ENCODE results near the gene FAM120C. TPM values are rescaled to one million over a fixed set of nuclear protein-coding genes. Genes with fewer than 3 reads are reported as not detected.

The FAM120C gene, protein sequence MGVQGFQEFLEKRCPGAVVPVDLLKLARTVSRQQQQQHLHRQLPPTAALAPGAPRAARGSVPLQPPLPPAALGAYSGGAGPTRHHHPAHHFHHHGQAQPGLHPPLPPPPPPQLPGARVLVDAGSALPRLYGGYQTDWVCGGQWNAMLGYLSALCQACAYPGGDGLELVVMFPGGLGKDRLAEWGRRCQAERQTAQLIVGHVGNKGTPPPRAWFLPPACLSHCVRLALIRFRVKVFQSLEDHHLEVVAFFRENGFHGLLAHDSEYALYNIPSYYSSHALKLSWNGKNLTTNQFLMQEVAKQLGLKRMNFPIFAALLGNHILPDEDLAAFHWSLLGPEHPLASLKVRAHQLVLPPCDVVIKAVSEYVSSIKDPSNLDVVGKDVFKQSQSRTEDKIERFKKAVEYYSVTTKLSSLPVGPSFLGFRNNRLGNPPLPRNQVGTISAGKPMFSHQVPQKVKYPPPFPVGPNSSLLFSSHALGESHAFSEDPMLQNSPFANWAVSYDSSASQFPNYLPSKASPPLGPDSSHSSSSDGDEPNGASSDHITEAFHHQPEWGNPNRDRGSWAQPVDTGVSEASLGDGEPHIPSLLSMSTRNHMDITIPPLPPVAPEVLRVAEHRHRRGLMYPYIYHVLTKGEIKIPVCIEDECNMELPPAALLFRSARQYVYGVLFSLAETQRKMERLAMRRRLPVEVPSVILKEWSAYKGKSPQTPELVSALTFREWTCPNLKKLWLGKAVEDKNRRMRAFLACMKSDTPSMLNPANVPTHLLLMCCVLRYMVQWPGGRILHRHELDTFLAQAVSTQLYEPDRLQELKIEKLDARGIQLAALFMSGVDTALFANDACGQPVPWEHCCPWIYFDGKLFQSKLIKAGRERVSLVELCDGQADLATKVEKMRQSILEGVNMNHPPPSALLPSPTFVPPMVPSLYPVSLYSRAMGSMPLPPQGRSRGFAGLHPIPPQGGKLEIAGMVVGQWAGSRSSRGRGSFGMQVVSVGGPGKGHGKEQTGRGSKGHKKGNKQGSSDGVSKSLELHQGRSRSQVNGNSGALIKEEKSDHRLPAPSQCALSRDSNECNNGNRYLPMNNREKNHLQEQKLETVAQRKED
- total RNA-seq: 1 to 10 TPM; 4.4 to 7.7 (median 6.0) TPM
- polyA plus RNA-seq: 1 to 10 TPM in 1 of 3 donors, under 1 TPM in 2; under 0.01 to 2.4 (median 0.23) TPM

DNA sequence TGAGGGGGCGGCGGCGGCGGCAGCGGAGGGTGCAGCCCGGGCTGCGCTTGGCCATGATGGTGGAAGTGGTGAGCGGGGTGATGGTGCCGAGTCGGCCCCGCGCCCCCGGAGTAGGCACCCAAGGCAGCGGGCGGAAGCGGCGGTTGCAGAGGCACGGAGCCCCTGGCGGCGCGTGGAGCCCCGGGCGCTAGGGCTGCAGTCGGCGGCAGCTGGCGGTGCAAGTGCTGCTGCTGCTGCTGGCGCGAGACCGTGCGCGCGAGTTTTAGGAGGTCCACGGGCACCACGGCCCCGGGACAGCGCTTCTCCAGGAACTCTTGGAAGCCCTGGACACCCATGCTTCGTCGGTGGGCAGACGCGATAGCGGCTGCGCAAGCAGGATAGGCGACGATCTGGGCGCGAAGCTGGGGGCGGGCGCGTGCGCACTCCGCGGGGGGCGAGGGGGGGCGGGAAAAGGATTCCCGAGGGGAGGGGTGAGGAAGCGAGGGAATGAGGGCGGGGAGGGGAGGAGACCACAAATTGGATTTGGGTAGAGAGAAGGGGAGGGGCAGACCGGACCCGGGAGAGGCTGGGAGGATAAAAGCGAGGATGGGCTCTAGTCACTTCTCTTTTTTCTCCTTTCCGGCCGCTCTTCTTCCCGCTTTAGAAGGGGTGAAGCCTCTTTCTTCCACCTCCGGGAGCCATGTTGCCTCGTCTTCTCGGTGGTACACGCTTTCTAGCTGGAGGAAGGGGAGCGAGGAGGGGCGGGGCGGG lies at the start of gene FAM120C:
FAM120C (minus strand) TSS at position 391 of the 750 bp plus-strand sequence; CDS start at position 335, 56 bp downstream.
- WGBS, 2 donors: 0 to 1% methylated on average over 63 to 70 of the region's 70 CpGs
- Histone ChIP-seq H3K36me3 (no peaks in the 10 kb centered on the region), H3K4me3 (peak within 1 kb of the TSS; percentile 61 to 93 (median 78)), H3K27me3 (no peaks in the 10 kb centered on the region), H3K4me1 (peaks cover 0 to 33% (median 10%) of the 10 kb centered on the region in 4 donors), H3K9me3 (no peaks in the 10 kb centered on the region), H3K27ac (peak within 1 kb of the TSS; percentile 88 to 94 (median 92))
- DNase-seq: peak; percentile 84
- TF ChIP-seq POLR2AphosphoS5 (IDR thresholded peaks at IDR 0.05): peak; percentile 40 to 87 (median 68)
- TF ChIP-seq EP300 (IDR thresholded peaks at IDR 0.05): no peak
- intact Hi-C loops (cut with DNase I): loop anchor here (2.0 to 5.0 kb wide), 5 partner anchors 138 to 979 kb away; partner anchors contain the start of genes HUWE1, PHF8, TSR2 and WNK3

DNA sequence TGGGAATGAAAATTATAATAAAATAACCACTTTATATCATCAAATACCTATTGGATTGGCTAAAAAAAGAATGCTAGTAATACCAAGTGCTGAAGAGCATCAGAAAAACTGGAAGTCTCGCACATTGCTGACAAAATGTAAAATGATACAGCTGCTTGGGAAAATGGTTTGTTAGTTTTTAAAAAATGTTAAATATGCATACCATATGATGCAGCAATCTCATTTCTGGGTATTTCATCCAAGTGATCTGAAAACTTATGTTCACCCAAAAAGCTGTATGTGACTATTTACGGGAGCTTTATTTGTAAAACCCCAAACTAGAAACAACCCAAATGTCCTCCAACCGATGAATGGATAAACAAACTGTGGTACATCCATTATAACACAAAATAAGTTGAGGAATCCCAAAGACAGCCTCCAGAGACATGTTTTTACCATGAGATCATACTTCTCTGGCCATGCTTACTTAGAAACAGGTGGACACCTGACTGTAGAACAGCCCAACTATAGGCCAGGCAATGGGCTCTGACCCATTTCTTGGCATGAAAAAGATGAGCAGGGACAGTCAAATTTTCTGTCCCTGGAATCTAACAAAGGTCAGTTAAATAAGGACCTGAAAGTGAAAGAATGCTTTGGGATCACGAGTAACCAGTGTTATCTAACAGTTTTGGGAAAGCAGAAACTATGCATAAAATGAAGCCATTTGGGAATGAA lies 47.5 kb upstream of the FAM120C start:
- Histone ChIP-seq H3K9me3 (no peaks in the 10 kb centered on the region), H3K27ac (no peak overlapping the region), H3K27me3 (no peaks in the 10 kb centered on the region), H3K36me3 (no peaks in the 10 kb centered on the region), H3K4me3 (no peak overlapping the region), H3K4me1 (no peaks in the 10 kb centered on the region)
- no peak for DNase-seq
- WGBS, 2 donors: 69 to 74% methylated on average over 4 of the region's 4 CpGs
- intact Hi-C loops (cut with DNase I): no loop called here
- TF ChIP-seq POLR2AphosphoS5 (IDR thresholded peaks at IDR 0.05) (no peak), EP300 (IDR thresholded peaks at IDR 0.05) (no peak), POLR2A (IDR thresholded peaks at IDR 0.05) (no peak)
- TF ChIP-seq, protein P1, sequence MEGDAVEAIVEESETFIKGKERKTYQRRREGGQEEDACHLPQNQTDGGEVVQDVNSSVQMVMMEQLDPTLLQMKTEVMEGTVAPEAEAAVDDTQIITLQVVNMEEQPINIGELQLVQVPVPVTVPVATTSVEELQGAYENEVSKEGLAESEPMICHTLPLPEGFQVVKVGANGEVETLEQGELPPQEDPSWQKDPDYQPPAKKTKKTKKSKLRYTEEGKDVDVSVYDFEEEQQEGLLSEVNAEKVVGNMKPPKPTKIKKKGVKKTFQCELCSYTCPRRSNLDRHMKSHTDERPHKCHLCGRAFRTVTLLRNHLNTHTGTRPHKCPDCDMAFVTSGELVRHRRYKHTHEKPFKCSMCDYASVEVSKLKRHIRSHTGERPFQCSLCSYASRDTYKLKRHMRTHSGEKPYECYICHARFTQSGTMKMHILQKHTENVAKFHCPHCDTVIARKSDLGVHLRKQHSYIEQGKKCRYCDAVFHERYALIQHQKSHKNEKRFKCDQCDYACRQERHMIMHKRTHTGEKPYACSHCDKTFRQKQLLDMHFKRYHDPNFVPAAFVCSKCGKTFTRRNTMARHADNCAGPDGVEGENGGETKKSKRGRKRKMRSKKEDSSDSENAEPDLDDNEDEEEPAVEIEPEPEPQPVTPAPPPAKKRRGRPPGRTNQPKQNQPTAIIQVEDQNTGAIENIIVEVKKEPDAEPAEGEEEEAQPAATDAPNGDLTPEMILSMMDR (IDR thresholded peaks at IDR 0.05): no peak

DNA sequence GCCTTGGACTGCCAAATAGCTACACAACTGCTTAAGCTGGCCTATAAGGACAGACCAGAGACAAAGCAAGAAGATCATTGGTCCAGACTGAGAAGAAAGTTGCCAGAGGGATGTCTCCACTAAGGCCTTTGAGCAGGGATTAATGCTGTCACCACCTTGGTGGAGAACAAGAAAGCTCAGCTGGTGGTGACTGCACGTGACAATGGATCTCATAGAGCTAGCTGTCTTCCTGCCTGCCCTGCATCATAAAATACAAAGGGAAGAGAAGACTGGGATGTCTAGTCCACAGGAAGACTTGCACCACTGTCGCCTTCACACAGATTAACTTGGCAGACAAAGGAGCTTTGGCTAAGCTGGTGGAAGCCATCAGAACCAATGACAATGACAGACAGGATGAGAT lies 40.5 kb upstream of the FAM120C start:
- no peak overlapping the region for H3K27ac ChIP-seq
- no peaks in the 10 kb centered on the region for H3K9me3 ChIP-seq
- 74 to 92% methylated on average over 2 of the region's 2 CpGs for WGBS, 2 donors
- H3K36me3 ChIP-seq: no peaks in the 10 kb centered on the region
- TF ChIP-seq EP300 (IDR thresholded peaks at IDR 0.05): no peak
- TF ChIP-seq, protein P1 (IDR thresholded peaks at IDR 0.05): no peak
- TF ChIP-seq POLR2AphosphoS5 (IDR thresholded peaks at IDR 0.05): no peak
- TF ChIP-seq POLR2A (IDR thresholded peaks at IDR 0.05): no peak
- intact Hi-C loops (cut with DNase I): no loop called here
- no peak overlapping the region for H3K4me3 ChIP-seq
- no peaks in the 10 kb centered on the region for H3K4me1 ChIP-seq
- no peak for DNase-seq
- H3K27me3 ChIP-seq: no peaks in the 10 kb centered on the region

DNA sequence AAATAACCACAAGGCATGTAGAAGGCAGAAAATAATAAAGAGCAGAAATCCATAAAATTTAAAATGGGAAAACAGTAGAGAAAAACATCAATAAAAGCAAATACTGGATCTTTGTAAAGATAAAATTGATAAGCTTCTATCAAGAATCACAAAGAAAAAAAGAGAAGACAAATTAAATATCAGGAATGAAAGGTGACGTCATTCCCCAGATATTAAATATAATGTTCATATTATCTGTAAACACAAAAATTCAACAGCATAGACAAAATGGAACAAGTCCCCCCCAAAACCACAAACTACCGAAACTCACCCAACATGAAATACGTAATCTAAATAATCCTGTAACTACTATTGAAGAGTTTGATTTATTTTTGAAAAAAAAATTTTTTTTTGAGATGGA lies 30.5 kb upstream of the FAM120C start:
- Histone ChIP-seq H3K27ac (no peak overlapping the region), H3K36me3 (no peaks in the 10 kb centered on the region), H3K4me3 (no peak overlapping the region), H3K4me1 (no peaks in the 10 kb centered on the region), H3K9me3 (no peaks in the 10 kb centered on the region), H3K27me3 (no peaks in the 10 kb centered on the region)
- WGBS, 2 donors: 89 to 94% methylated on average over 3 of the region's 3 CpGs
- intact Hi-C loops (cut with DNase I): no loop called here
- TF ChIP-seq, protein P1 (IDR thresholded peaks at IDR 0.05): no peak
- TF ChIP-seq EP300 (IDR thresholded peaks at IDR 0.05): no peak
- TF ChIP-seq POLR2AphosphoS5 (IDR thresholded peaks at IDR 0.05): no peak
- no peak for TF ChIP-seq POLR2A (IDR thresholded peaks at IDR 0.05)
- DNase-seq: no peak
